ENCODE results near the gene VAMP3.
A peak's percentile ranks its signal among the peaks of the same experiment; 100 is the strongest.
"Not testable (repeated sequence)": the region's sequence is repeated elsewhere in the genome, so short reads cannot be mapped to it uniquely, and the experiment has no call there.

Gene VAMP3

GRCh38 chr1:7760245-7760644, 10.9 kb upstream of the VAMP3 start:
- in situ Hi-C loops (cut with MboI; ENCODE audit: low pct_unique_long_range_greater_than_20kb, low sequenced_read_pairs), result no loop called here
- DNase-seq, result no peak

- DNase-seq, result no peak
- in situ Hi-C loops (cut with MboI; ENCODE audit: low pct_unique_long_range_greater_than_20kb, low sequenced_read_pairs), result no loop called here
Observed at GRCh38 chr1:7761103-7761502, 10.0 kb upstream of the VAMP3 start.

- in situ Hi-C loops (cut with MboI; ENCODE audit: low pct_unique_long_range_greater_than_20kb, low sequenced_read_pairs), result no loop called here
- no peak for DNase-seq
Observed at GRCh38 chr1:7767176-7767575, 3.9 kb upstream of the VAMP3 start.

- DNase-seq, result no peak
- in situ Hi-C loops (cut with MboI; ENCODE audit: low pct_unique_long_range_greater_than_20kb, low sequenced_read_pairs), result no loop called here
Observed at GRCh38 chr1:7768583-7768982, 2.5 kb upstream of the VAMP3 start.

GRCh38 chr1:7769673-7770412, 1.3 kb upstream of the VAMP3 start:
- in situ Hi-C loops (cut with MboI; ENCODE audit: low pct_unique_long_range_greater_than_20kb, low sequenced_read_pairs), result no loop called here
- DNase-seq, result no peak

- in situ Hi-C loops (cut with MboI; ENCODE audit: low pct_unique_long_range_greater_than_20kb, low sequenced_read_pairs), result no loop called here
- DNase-seq, result no peak
Observed at GRCh38 chr1:7770669-7770996, 463 bp upstream of the VAMP3 start.

GRCh38 chr1:7771823-7772299, 765 bp downstream of the VAMP3 start:
- in situ Hi-C loops (cut with MboI; ENCODE audit: low pct_unique_long_range_greater_than_20kb, low sequenced_read_pairs), result no loop called here
- no peak for DNase-seq

- in situ Hi-C loops (cut with MboI; ENCODE audit: low pct_unique_long_range_greater_than_20kb, low sequenced_read_pairs), result no loop called here
- DNase-seq, result no peak
Observed at GRCh38 chr1:7777591-7777990, 6.5 kb downstream of the VAMP3 start.

- DNase-seq, result no peak
Observed at GRCh38 chr1:7778133-7778628, 7.1 kb downstream of the VAMP3 start.

GRCh38 chr1:7780976-7781375, 9.9 kb downstream of the VAMP3 start:
- DNase-seq, result no peak
- in situ Hi-C loops (cut with MboI; ENCODE audit: low pct_unique_long_range_greater_than_20kb, low sequenced_read_pairs), result no loop called here

More at GRCh38 chr1:7778133-7778628, 7.1 kb downstream of the VAMP3 start:
- in situ Hi-C loops (cut with MboI; ENCODE audit: low pct_unique_long_range_greater_than_20kb, low sequenced_read_pairs), result no loop called here

GRCh38 chr1:7781501-7781900, 10.4 kb downstream of the VAMP3 start:
- in situ Hi-C loops (cut with MboI; ENCODE audit: low pct_unique_long_range_greater_than_20kb, low sequenced_read_pairs), result no loop called here
- DNase-seq, result peak; percentile 30

- no peak for DNase-seq
- in situ Hi-C loops (cut with MboI; ENCODE audit: low pct_unique_long_range_greater_than_20kb, low sequenced_read_pairs), result no loop called here
Observed at GRCh38 chr1:7781923-7782495, 10.9 kb downstream of the VAMP3 start.

- in situ Hi-C loops (cut with MboI; ENCODE audit: low pct_unique_long_range_greater_than_20kb, low sequenced_read_pairs), result no loop called here
- peak; percentile 11 for DNase-seq
Observed at GRCh38 chr1:7783178-7783711, 12.1 kb downstream of the VAMP3 start.

- DNase-seq, result peak; percentile 89
- in situ Hi-C loops (cut with MboI; ENCODE audit: low pct_unique_long_range_greater_than_20kb, low sequenced_read_pairs), result no loop called here
Observed at GRCh38 chr1:7783826-7784491, 12.9 kb downstream of the VAMP3 start, which contains the start of gene PER3. Gene PER3 (plus strand): TSS chr1:7784291. CDS start chr1:7784878, 587 bp downstream.

GRCh38 chr1:7784492-7785071, 13.5 kb downstream of the VAMP3 start:
- DNase-seq, result no peak

GRCh38 chr1:7785108-7785507, 14.0 kb downstream of the VAMP3 start:
- DNase-seq, result no peak
- in situ Hi-C loops (cut with MboI; ENCODE audit: low pct_unique_long_range_greater_than_20kb, low sequenced_read_pairs), result no loop called here

More at GRCh38 chr1:7784492-7785071, 13.5 kb downstream of the VAMP3 start:
- in situ Hi-C loops (cut with MboI; ENCODE audit: low pct_unique_long_range_greater_than_20kb, low sequenced_read_pairs), result no loop called here

GRCh38 chr1:7786795-7787194, 15.7 kb downstream of the VAMP3 start:
- in situ Hi-C loops (cut with MboI; ENCODE audit: low pct_unique_long_range_greater_than_20kb, low sequenced_read_pairs), result no loop called here

GRCh38 chr1:7789828-7790227, 18.7 kb downstream of the VAMP3 start:
- no peak for DNase-seq
- in situ Hi-C loops (cut with MboI; ENCODE audit: low pct_unique_long_range_greater_than_20kb, low sequenced_read_pairs), result no loop called here

More at GRCh38 chr1:7786795-7787194, 15.7 kb downstream of the VAMP3 start:
- peak; percentile 44 for DNase-seq

GRCh38 chr1:7791027-7791426, 19.9 kb downstream of the VAMP3 start:
- in situ Hi-C loops (cut with MboI; ENCODE audit: low pct_unique_long_range_greater_than_20kb, low sequenced_read_pairs); DNase-seq: not testable (repeated sequence)

Data from KBM-7 (cell line).